ENCODE measurements around the gene ZFR2.

The ZFR2 gene

GRCh38 chr19:3868770-3869456 lies at the start of gene ZFR2:
Gene ZFR2 (minus strand): TSS chr19:3869038. CDS start chr19:3869017, 21 bp downstream.
- Histone ChIP-seq H3K4me1 (ENCODE audit: insufficient read depth, low read length) (peaks cover 4% of the 10 kb centered on the region), H3K9me3 (ENCODE audit: low read length) (peaks cover 11% of the 10 kb centered on the region), H3K4me3 (ENCODE audit: low read length) (peak within 1 kb of the TSS; percentile 28), H2AFZ (ENCODE audit: low read depth, low read length) (peak within 1 kb of the TSS; percentile 33), H3K27me3 (ENCODE audit: insufficient read depth, low read length) (no peaks in the 10 kb centered on the region), H3K36me3 (ENCODE audit: insufficient read depth, low read length) (no peaks in the 10 kb centered on the region)

- Histone ChIP-seq H3K4me1 (ENCODE audit: insufficient read depth, low read length) (no peaks in the 10 kb centered on the region), H2AFZ (ENCODE audit: low read depth, low read length) (no peak overlapping the region)
These were observed 47.2 kb upstream of the ZFR2 start for GRCh38 chr19:3916033-3916432.

GRCh38 chr19:3914199-3914598 lies 45.4 kb upstream of the ZFR2 start:
- Histone ChIP-seq H2AFZ (ENCODE audit: low read depth, low read length) (no peak overlapping the region), H3K9me3 (ENCODE audit: low read length) (peaks cover 21% of the 10 kb centered on the region), H3K4me1 (ENCODE audit: insufficient read depth, low read length) (no peaks in the 10 kb centered on the region), H3K27me3 (ENCODE audit: insufficient read depth, low read length) (no peaks in the 10 kb centered on the region), H3K4me3 (ENCODE audit: low read length) (no peak overlapping the region), H3K36me3 (ENCODE audit: insufficient read depth, low read length) (peaks cover 38% of the 10 kb centered on the region)

More at GRCh38 chr19:3916033-3916432, 47.2 kb upstream of the ZFR2 start:
- Histone ChIP-seq H3K36me3 (ENCODE audit: insufficient read depth, low read length) (peaks cover 33% of the 10 kb centered on the region), H3K9me3 (ENCODE audit: low read length) (peaks cover 11% of the 10 kb centered on the region), H3K4me3 (ENCODE audit: low read length) (no peak overlapping the region), H3K27me3 (ENCODE audit: insufficient read depth, low read length) (no peaks in the 10 kb centered on the region)

GRCh38 chr19:3910105-3910504 lies 41.3 kb upstream of the ZFR2 start:
- H3K4me3 ChIP-seq (ENCODE audit: low read length), result no peak overlapping the region

GRCh38 chr19:3908266-3909054 lies 39.6 kb upstream of the ZFR2 start:
- H3K4me1 ChIP-seq (ENCODE audit: insufficient read depth, low read length), result no peaks in the 10 kb centered on the region
- no peak overlapping the region for H2AFZ ChIP-seq (ENCODE audit: low read depth, low read length)
- no peaks in the 10 kb centered on the region for H3K27me3 ChIP-seq (ENCODE audit: insufficient read depth, low read length)
- H3K9me3 ChIP-seq (ENCODE audit: low read length), result peaks cover 16% of the 10 kb centered on the region
- H3K36me3 ChIP-seq (ENCODE audit: insufficient read depth, low read length), result peaks cover 45% of the 10 kb centered on the region
- no peak overlapping the region for H3K4me3 ChIP-seq (ENCODE audit: low read length)

More at GRCh38 chr19:3910105-3910504, 41.3 kb upstream of the ZFR2 start:
- Histone ChIP-seq H3K27me3 (ENCODE audit: insufficient read depth, low read length) (no peaks in the 10 kb centered on the region), H2AFZ (ENCODE audit: low read depth, low read length) (no peak overlapping the region), H3K9me3 (ENCODE audit: low read length) (peaks cover 16% of the 10 kb centered on the region), H3K4me1 (ENCODE audit: insufficient read depth, low read length) (no peaks in the 10 kb centered on the region), H3K36me3 (ENCODE audit: insufficient read depth, low read length) (peaks cover 47% of the 10 kb centered on the region)

GRCh38 chr19:3907626-3908265 lies 38.9 kb upstream of the ZFR2 start:
- Histone ChIP-seq H2AFZ (ENCODE audit: low read depth, low read length) (no peak overlapping the region), H3K4me3 (ENCODE audit: low read length) (no peak overlapping the region), H3K27me3 (ENCODE audit: insufficient read depth, low read length) (no peaks in the 10 kb centered on the region), H3K36me3 (ENCODE audit: insufficient read depth, low read length) (peaks cover 42% of the 10 kb centered on the region), H3K9me3 (ENCODE audit: low read length) (peaks cover 16% of the 10 kb centered on the region), H3K4me1 (ENCODE audit: insufficient read depth, low read length) (no peaks in the 10 kb centered on the region)

GRCh38 chr19:3904233-3904632 lies 35.4 kb upstream of the ZFR2 start:
- no peak overlapping the region for H3K4me3 ChIP-seq (ENCODE audit: low read length)
- no peaks in the 10 kb centered on the region for H3K27me3 ChIP-seq (ENCODE audit: insufficient read depth, low read length)
- H2AFZ ChIP-seq (ENCODE audit: low read depth, low read length), result no peak overlapping the region
- peaks cover 2% of the 10 kb centered on the region for H3K9me3 ChIP-seq (ENCODE audit: low read length)
- no peaks in the 10 kb centered on the region for H3K4me1 ChIP-seq (ENCODE audit: insufficient read depth, low read length)
- peaks cover 27% of the 10 kb centered on the region for H3K36me3 ChIP-seq (ENCODE audit: insufficient read depth, low read length)

GRCh38 chr19:3902317-3902973 lies 33.6 kb upstream of the ZFR2 start:
- H3K4me3 ChIP-seq (ENCODE audit: low read length), result no peak overlapping the region

GRCh38 chr19:3899531-3900294 lies 30.9 kb upstream of the ZFR2 start:
- no peaks in the 10 kb centered on the region for H3K27me3 ChIP-seq (ENCODE audit: insufficient read depth, low read length)
- peaks cover 6% of the 10 kb centered on the region for H3K9me3 ChIP-seq (ENCODE audit: low read length)
- peaks cover 15% of the 10 kb centered on the region for H3K36me3 ChIP-seq (ENCODE audit: insufficient read depth, low read length)
- H3K4me3 ChIP-seq (ENCODE audit: low read length), result no peak overlapping the region
- no peak overlapping the region for H2AFZ ChIP-seq (ENCODE audit: low read depth, low read length)
- H3K4me1 ChIP-seq (ENCODE audit: insufficient read depth, low read length), result no peaks in the 10 kb centered on the region

More at GRCh38 chr19:3902317-3902973, 33.6 kb upstream of the ZFR2 start:
- Histone ChIP-seq H3K4me1 (ENCODE audit: insufficient read depth, low read length) (no peaks in the 10 kb centered on the region), H3K9me3 (ENCODE audit: low read length) (peaks cover 6% of the 10 kb centered on the region), H2AFZ (ENCODE audit: low read depth, low read length) (no peak overlapping the region), H3K36me3 (ENCODE audit: insufficient read depth, low read length) (peaks cover 27% of the 10 kb centered on the region), H3K27me3 (ENCODE audit: insufficient read depth, low read length) (no peaks in the 10 kb centered on the region)

GRCh38 chr19:3898426-3898825 lies 29.6 kb upstream of the ZFR2 start:
- H3K4me3 ChIP-seq (ENCODE audit: low read length), result no peak overlapping the region
- H3K4me1 ChIP-seq (ENCODE audit: insufficient read depth, low read length), result no peaks in the 10 kb centered on the region
- no peaks in the 10 kb centered on the region for H3K27me3 ChIP-seq (ENCODE audit: insufficient read depth, low read length)
- peaks cover 6% of the 10 kb centered on the region for H3K9me3 ChIP-seq (ENCODE audit: low read length)
- no peak overlapping the region for H2AFZ ChIP-seq (ENCODE audit: low read depth, low read length)
- peaks cover 12% of the 10 kb centered on the region for H3K36me3 ChIP-seq (ENCODE audit: insufficient read depth, low read length)

GRCh38 chr19:3897936-3898335 lies 29.1 kb upstream of the ZFR2 start:
- H3K4me3 ChIP-seq (ENCODE audit: low read length), result no peak overlapping the region
- peaks cover 12% of the 10 kb centered on the region for H3K36me3 ChIP-seq (ENCODE audit: insufficient read depth, low read length)
- H3K4me1 ChIP-seq (ENCODE audit: insufficient read depth, low read length), result no peaks in the 10 kb centered on the region
- peaks cover 6% of the 10 kb centered on the region for H3K9me3 ChIP-seq (ENCODE audit: low read length)
- no peaks in the 10 kb centered on the region for H3K27me3 ChIP-seq (ENCODE audit: insufficient read depth, low read length)
- H2AFZ ChIP-seq (ENCODE audit: low read depth, low read length), result no peak overlapping the region

- Histone ChIP-seq H3K36me3 (ENCODE audit: insufficient read depth, low read length) (peaks cover 19% of the 10 kb centered on the region), H3K27me3 (ENCODE audit: insufficient read depth, low read length) (no peaks in the 10 kb centered on the region), H2AFZ (ENCODE audit: low read depth, low read length) (no peak overlapping the region), H3K4me1 (ENCODE audit: insufficient read depth, low read length) (no peaks in the 10 kb centered on the region), H3K9me3 (ENCODE audit: low read length) (peaks cover 6% of the 10 kb centered on the region), H3K4me3 (ENCODE audit: low read length) (no peak overlapping the region)
These were observed 26.9 kb upstream of the ZFR2 start for GRCh38 chr19:3895788-3896187.
